ENCODE results near the gene NAALAD2.
"Not testable (repeated sequence)": the region's sequence is repeated elsewhere in the genome, so short reads cannot be mapped to it uniquely, and the experiment has no call there.

The NAALAD2 gene

DNA sequence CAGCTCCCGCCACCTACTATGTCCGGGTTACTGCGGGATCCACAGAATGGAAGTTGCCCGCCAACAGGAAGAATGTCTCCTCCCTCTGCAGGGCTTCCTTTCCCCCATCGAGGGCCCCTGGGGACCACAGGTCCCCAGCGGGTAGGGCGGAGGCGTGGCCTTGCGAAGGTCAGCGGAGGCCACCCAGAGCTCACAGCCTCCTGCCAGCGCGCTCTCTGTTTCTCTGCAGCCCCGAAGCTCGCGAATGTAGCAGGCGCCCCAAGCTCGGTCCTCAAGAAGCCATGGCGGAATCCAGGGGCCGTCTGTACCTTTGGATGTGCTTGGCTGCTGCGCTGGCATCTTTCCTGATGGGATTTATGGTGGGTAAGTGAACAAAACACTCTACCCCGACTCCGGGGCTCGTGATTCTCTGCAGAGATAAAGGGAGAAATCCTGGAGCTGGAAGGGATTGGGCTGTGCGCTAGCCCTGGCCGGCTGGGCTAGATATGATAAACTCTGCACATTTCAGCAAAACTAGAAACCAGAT is at the start of gene NAALAD2:
NAALAD2 (plus strand) TSS at position 186 of the 526 bp plus-strand sequence; CDS start at position 282, 96 bp downstream.
- DNase-seq (ENCODE audit: low read depth in 2 of 2): no peak

DNA sequence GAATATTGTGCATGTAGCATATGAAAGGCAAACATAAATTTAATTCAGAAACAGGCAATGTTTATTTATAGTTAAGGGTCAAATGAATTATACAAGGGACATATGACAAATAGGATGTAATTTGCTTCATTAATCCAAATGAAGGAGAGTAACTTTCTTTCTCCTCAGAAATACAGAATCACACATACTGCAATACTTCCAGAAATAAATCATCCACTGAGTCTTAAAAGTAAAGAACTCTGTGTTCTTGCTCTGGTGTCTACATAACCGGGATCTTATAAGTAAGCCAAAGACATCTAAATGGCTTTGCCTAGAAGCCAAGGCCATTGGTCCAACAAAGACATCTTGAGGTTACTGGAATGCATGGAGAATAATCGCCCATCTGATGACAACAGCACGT is 48.8 kb upstream of the NAALAD2 start, which contains the start of gene UBTFL1:
UBTFL1 (plus strand) TSS at position 301 of the 400 bp plus-strand sequence; CDS start at position 301, 0 bp downstream.
- not testable (repeated sequence) for DNase-seq (ENCODE audit: low read depth in 2 of 2)

DNA sequence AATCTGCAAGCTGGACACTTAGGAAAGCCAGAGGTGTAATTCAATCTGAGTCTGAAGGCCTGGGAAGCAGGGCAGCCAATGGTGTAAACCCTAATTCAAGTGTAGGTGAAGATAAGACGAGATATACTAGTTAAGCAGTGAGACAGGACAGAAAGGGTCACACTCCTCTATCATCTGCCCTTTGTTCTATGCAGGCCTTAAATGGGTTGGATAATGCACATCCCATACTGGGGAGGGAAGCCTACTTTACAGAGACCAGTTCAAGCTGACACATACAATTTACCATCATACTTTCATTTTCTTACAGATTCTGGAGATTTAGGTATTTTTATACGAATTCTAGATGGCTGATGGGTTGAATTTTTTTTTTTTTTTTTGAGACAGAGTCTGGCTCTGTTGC is 45.7 kb upstream of the NAALAD2 start:
- DNase-seq (ENCODE audit: low read depth in 2 of 2): not testable (repeated sequence)

DNA sequence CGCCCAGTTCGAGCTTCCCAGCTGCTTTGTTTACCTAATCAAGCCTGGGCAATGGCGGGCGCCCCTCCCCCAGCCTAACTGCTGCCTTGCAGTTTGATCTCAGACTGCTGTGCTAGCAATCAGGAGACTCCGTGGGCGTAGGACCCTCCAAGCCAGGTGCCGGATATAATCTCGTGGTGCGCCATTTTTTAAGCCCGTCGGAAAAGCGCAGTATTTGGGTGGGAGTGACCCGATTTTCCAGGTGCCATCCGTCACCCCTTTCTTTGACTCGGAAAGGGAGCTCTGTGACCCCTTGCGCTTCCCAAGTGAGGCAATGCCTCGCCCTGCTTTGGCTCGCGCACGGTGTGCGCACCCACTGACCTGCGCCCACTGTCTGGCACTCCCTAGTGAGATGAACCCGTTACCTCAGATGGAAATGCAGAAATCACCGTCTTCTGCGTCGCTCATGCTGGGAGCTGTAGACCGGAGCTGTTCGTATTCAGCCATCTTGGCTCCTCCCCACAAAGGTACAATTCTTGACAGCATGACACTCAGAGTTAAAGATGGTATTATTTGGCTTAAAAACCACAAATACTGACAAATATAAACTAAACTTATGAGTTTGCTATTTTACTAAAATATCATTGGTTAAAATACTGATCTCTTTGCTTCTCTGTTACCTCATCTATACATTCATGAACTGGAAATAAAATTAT is 39.1 kb upstream of the NAALAD2 start:
- DNase-seq (ENCODE audit: low read depth in 2 of 2): not testable (repeated sequence)

DNA sequence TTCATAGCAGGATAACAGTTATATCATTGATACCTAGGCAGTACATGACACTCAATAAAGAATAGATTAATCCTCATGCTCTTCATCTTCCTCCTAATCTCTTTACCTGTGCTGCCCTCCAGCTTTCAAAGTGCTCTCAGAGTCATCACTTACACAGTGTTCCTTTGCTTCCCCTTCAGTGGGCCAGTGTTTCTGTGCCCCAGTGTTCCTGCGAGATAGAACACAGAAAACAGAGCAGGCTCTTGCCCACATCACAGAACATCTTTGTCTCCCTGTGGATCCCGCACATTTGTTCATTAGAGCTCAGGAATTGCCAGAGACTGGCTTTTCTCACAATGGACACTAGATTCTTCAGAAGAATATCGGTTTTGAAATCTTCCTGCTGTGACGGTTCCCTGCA is 36.2 kb upstream of the NAALAD2 start:
- DNase-seq (ENCODE audit: low read depth in 2 of 2): not testable (repeated sequence)

DNA sequence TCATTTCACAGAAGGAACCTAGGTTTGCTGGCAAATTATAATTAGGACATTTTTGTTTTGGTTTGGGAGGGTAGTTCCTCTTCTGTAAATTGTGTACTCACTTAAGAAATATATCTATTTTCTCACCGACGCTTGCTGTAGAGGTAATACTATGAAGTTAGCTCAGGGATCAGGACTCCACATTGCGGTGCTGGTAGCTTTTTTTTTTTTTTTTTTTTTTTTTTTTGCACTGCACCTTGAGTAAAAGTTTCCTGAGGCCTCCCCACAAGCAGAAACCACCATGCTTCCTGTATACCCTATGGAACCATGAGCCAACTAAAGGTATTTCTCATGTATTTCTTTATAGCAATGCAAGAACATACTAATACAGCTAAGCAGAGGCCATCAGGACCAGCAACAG is 34.0 kb upstream of the NAALAD2 start:
- no peak for DNase-seq (ENCODE audit: low read depth in 2 of 2)

DNA sequence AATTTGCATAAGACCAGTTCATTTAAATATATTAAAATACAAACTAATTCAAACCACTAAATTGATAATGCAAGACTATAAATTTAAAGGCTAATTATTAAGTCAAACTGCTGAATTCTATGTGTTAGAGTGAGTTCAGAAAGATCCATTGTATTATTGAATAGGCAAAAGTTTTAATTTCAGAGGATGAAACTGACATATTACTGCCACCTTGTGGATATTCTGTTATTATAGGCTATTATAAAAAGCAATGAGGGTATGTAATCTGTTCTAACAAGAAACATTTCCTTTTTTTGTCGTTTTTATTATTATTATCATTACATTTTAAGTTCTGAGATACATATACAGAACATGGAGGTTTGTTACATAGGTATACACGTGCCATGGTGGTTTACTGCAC is 20.9 kb upstream of the NAALAD2 start:
- no peak for DNase-seq (ENCODE audit: low read depth in 2 of 2)

DNA sequence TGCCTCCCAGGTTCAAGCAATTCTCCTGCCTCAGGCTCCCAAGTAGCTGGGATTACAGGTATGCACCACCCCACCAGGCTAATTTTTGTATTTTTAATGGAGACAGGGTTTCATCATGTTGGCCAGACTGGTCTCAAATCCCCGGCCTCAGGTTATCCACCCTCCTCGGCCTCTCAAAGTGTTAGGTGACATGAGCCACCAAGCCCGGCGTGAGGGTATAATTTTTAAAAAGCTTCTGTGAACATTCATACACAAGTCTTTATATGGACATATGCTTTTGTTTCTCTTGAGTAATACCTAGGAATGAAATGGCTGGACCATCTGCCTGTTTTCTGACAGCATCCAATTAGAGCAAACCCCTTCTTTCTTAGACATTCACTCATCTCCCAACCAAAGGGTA is 14.3 kb upstream of the NAALAD2 start:
- DNase-seq (ENCODE audit: low read depth in 2 of 2): no peak

DNA sequence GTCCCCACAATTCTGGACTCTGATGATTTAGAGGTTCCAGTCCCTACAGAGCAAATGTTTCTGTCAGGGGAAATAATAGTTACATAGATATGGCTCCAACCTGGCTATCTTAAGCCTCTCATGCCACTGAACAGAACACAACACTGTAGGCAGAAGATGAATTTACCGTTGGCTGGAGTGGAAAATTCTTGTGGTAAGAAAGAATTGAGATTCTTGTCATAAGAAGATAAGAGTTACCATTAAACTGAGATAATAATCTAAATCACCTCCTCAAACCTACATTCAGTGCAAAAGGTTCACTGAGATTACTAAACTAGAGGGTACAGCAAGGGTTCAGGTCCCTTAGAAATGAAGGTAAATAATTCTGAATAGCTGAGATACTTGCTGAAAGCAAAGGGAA is 10.1 kb upstream of the NAALAD2 start:
- DNase-seq (ENCODE audit: low read depth in 2 of 2): no peak

DNA sequence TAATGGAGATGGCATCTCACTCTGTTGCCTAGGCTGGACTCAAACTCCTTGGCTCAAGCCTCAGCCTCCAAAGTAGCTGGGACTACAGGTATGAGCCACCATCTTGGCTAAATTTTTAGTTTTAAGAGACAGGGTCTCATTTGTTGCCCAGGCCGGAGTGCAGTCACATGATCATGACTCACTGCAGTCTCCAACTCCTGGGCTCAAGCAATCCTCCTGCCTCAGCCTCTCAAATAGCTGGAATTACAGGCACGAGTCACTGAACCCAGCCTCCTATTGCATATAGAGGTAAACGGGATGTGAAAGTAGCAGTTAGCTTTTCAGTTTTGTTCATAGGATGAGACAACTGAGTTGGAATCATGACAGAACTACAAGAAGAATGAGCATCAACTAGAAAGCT is 9.5 kb upstream of the NAALAD2 start:
- no peak for DNase-seq (ENCODE audit: low read depth in 2 of 2)

DNA sequence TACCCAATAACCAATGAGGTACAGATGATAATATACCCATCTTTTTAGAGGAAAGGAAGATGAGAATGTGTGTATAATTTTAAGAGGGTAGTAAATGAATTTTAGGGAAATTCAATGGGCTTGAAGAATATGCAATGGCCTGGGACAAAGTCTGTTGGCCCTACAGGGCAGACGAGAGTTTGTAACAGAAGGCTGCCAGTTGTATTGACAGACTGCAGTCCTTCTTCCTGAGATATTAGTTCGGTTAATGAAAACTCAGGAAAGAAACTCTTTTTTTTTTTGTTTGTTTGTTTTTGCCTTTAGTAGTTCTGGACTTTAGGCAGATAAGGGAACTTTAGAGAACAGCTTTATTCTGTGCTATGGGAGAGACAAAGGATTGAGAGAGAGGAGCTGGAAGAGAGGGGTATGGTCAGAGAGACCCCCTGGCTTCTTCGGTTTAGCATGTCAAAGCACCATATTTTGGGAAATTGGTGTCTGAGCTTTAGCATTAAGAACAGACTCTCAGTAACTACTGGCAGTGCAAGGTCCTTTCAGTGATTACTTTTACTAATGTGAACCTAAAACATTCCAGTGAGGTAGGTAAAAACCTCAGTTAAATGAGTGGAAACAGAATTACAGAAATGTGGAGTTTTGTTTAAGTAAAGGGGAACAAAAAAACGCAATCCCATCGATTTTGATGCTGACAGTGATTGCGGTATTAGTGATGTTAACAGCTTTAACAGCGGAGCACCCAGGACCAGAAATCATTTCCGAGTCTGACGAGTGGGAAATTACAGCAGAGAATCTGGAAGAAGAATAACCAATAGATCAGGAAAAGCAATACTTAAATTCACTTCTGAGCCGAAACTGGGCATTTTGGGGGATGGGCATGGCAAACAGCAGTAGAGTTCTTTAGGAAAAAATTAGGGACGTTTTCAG is 644 bp upstream of the NAALAD2 start:
- DNase-seq (ENCODE audit: low read depth in 2 of 2): no peak

DNA sequence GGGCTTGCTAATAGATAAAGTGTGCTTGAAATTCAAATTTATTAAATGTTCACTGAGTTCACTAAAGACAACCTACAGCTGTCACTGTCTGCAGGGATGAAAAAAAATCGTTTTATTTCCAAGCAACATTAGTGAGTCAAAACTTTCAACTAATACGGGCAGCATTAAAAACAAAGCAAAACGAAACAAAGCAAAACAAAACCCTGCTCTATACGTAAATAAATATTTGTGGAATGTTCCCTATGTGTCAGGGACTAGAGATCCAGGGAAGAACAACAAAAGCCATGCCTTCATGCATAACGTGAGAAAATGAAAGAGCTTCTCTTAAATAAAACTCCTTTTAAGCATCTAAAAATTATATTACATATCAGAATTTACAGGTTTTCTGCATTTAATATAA is 553 bp downstream of the NAALAD2 start:
- no peak for DNase-seq (ENCODE audit: low read depth in 2 of 2)

DNA sequence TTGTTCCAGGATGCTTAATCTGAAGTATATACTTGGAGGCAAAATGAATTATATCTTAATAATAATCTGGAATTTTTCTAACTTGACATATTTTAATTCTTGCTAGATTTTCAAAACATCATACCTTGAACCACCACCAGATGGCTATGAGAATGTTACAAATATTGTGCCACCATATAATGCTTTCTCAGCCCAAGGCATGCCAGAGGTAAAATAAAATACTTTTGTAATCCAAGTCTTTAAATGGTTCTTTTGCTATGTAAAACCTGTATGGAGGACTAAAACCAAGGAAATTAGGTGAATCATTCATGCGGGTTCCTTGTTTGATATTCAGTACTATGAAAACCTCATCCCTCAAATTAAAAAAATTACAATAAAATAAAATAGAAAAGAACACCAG is 14.4 kb downstream of the NAALAD2 start:
- no peak for DNase-seq (ENCODE audit: low read depth in 2 of 2)

DNA sequence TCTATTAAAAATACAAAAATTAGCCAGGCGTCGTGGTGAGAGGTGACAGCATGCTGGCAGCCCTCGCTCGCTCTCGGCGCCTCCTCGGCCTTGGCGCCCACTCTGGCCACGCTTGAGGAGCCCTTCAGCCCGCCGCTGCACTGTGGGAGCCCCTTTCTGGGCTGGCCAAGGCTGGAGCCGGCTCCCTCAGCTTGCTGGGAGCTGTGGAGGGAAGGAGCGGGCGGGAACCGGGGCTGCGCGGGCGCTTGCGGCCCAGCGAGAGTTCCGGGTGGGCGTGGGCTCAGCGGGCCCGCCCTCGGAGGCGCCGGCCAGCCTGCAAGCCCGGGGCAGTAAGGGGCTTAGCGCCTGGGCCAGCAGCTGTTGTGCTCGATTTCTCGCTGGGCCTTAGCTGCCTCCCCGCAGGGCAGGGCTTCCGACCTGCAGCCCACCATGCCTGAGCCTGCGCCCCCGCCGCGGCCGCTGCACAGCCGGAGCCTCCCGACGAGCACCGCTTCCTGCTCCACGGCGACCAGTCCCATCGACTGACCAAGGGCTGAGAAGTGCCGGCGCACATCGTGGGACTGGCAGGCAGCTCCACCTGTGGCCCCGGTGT is 32.6 kb downstream of the NAALAD2 start:
- DNase-seq (ENCODE audit: low read depth in 2 of 2): not testable (repeated sequence)

DNA sequence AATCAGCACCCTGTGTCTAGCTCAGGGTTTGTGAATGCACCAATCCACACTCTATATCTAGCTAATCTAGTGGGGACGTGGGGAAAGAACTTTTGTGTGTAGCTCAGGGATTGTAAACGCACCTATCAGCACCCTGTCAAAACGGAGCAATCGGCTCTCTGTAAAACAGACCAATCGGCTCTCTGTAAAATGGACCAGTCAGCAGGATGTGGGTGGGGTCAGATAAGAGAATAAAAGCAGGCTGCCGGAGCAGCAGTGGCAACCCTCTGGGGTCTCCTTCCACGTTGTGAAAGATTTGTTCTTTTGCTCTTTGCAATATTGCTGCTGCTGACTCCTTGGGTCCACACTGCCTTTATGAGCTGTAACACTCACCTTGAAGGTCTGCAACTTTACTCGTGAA is 33.2 kb downstream of the NAALAD2 start:
- DNase-seq (ENCODE audit: low read depth in 2 of 2): not testable (repeated sequence)

DNA sequence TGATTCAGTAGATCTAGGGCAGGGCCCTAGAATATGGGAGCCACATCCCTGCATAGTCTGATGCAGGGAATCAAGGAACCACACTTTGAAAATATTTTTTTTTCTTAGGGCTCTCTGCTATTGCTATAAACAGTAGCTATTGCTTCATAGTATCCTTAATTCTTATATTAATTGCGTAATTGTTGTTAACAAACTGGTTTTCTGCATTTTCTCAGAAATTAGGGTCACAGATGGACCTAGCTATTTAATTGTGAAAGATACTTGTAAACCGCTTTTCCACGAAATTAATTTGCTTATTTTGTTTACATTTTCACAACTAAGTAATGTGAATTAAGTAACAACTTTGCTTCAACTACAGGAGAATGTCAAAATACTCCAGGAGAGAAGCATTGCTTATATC is 34.1 kb downstream of the NAALAD2 start:
- no peak for DNase-seq (ENCODE audit: low read depth in 2 of 2)

DNA sequence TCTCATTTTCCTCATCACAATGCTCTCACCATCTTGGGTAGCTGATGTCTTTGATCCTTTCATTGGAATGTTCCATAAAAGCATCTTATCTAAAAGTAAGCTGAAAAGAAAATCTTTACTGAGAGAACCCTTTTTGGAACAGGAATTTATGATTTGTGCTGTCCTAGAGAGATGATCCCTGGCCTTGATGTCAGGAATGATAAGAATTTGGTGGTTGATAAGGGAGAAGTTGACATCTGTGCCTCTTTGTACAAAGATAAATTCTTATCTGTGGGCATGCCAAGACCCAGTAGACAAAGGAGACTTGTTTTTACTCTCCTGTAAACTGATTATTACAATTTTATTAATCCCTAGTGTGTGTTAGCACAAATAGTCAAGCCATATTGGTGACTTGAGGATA is 36.9 kb downstream of the NAALAD2 start:
- DNase-seq (ENCODE audit: low read depth in 2 of 2): no peak

DNA sequence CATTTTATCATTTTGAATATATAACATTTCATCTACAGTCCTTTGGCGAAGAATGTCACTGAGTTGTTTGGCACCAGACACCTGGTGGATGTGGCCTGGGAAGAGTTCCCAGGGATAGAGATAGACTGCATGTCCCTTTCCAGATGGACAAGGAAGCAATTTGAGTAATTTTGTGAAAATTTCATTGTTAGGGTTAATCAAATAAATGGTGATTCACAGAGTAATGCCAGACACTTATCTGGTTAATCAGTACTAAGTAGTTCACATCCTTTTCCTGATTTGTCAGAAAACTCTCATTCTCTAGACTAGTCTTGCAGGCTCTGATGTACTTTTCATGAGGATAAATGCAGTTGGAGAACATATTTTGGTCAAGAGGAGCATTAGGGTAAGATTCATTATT is 41.6 kb downstream of the NAALAD2 start:
- DNase-seq (ENCODE audit: low read depth in 2 of 2): no peak

DNA sequence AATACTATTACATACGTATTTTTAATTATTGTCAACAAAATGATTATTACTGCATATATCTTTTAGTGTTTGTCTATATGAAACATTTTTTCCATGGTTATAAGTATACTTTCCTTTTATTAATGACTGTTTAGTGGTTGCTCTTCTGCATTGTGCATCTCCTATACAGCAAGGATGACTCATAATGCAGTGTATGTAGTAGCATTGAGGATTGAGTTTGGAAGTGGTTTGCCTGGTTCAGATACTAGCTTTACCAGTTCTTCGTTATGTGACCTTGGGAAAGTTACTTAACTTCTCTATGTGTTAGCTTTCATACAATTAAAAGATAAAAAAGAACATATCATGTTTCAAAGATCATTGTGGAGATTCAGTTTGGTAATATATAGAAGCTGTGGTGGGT is 44.3 kb downstream of the NAALAD2 start:
- no peak for DNase-seq (ENCODE audit: low read depth in 2 of 2)

DNA sequence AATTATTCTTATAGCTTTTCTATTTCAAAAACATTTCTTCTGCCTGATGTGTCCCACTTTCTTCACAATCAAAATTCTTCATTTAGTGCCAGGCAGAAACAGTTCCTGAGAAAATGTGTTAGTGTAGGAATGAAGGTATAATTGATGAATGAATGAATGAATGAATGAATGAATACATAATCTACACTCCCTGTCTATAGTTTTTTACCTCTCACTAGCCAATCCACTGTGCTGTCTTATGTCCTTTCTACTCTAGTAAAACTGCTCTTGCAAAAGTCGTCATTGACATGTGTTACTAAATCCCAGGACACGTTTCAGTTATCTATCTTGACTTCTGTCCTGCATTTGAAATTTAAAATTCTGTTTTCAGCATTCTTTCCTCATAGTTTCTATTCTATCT is 45.5 kb downstream of the NAALAD2 start:
- no peak for DNase-seq (ENCODE audit: low read depth in 2 of 2)

DNA sequence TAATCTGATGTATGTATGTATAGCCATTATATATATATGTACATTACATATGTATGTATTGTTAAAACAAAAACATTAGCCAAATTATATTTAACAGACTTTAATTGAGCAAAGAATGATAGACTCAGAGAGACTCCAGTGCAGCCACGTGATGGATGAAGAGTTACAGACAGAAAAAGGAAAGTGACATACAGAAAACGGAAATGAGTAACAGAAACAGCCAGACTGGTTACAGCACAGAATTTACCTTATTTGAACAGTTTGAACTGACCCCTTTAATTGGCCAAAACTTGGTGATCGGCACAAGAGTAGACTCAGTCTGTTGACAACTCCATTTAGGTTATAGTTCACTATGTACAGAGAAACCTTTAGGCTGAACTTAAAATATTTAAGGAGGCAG is 53.4 kb downstream of the NAALAD2 start:
- no peak for DNase-seq (ENCODE audit: low read depth in 2 of 2)

DNA sequence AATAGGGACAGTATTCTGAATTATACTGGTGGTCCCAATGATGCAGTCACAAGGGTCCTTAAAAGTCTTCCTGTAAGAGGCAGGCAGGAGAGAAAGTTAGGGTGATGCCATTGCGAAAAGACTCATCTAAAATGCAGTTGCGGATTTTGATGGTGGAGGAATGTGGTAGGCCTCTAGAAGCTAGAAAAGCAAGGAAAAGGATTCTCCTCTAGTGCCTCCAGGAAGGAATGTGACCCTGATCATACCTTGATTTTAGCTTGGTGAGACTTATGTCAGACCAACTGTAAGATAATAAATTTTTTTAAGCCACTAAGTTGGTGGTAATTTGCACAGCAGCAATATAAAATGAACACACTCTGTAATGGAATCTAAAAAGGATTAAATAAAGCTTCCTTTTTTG is 54.5 kb downstream of the NAALAD2 start:
- DNase-seq (ENCODE audit: low read depth in 2 of 2): no peak
